NCI-H1694 (cell line): Measurements from ENCODE around the gene TAS2R41.

ENCODE experiments used
- DNase-seq: peaks from one replicate; lab custom pipeline; 2025; lab: John Stamatoyannopoulos, UW

Gene TAS2R41

GRCh38 chr7:143493751-143494150 is 16.1 kb downstream of the TAS2R41 start:
- no peak for DNase-seq

DNA sequence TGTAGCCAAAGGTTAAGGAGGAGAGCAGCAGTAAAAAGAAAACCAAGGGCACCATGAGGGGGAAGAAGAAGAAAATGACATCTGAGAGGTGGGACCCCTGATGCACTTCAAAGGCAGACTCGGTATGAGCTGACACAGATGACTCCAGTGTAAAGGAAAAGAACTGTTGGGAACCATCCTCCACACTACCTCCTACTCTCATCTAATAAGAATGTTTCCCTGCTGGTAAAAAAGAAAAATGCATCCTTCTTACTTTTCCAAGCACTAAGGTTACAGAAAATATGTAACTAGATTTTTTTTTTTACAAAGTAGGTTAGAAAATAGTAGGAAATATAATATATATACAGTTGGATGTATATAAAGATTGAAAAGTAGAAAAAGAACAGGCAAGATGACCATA is 16.9 kb downstream of the TAS2R41 start:
- DNase-seq, result no peak

GRCh38 chr7:143495851-143496250 is 18.2 kb downstream of the TAS2R41 start:
- no peak for DNase-seq

DNA sequence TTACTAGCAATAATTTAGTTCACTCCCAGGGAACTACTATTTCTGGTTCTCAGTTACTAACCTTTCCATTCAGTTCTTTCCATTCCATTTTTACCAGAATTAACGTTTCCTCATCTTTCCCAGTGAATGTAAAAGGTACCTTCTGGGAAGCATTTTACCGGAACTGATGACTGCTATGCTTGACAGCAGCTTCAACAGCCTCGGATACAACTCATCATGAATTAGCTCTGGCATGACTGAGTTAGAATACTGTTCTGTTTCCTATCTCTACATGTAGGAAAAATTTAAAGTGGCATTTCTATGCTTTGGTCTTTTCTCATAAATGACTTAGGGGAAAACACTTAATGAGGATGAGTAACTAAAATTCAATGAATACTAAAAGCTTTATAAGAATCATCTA is 18.6 kb downstream of the TAS2R41 start:
- no peak for DNase-seq

DNA sequence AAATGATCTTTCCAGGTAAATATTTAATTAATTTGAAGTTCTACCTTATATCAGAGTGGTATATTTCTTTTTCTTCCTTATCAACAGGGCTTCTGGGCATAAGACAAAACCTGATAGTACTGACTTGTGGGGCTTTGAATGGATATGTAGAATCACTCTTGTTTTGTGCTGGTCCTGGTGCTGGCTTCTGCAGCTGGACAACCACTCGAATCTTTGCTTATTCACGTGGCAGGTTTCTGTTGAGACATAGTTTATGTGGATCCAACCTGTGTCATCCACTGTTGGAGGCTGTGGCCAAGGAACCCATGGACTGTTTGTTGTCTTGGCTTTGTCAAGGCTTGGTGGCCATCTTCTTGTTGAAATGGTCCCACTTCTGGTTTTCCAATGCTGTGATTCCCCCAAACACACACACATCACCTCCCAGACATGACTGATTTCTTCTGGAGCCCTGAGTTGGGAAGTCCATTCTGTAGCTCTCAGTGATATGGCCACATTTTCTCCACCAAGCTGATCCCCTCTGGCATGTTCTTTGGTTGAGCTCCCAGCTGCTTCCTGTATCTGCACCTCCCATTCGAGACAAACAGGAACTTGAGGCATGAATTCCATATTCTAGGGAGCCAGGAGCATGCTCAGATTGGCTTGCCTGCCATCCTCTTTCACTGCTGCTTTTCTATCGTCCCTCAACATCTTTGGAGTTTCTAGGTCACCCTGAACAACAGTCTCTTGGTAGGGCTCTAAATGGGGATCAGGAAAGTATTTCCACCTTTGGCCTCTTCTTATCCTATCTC is 19.5 kb downstream of the TAS2R41 start:
- DNase-seq, result no peak

DNA sequence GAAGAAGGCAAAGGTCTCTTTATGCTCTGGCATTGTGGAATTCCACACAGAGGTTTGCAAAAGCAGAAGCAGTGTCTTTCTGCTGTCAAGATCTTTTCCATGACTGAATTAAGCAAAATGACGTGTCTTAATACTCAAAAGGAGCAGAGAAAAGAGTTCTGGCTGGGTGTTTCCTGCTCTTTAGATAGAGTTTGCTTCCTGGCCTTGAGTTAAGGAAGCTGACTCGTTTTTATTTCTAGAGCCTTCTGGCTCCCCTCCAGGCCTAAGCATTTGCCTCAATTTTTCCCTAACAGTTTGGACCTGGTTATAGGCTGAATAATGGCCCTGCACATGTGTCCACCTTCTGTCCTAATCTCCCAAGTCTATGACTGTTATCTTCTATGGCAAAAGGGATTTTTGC is 21.6 kb downstream of the TAS2R41 start:
- DNase-seq, result no peak

- DNase-seq, result no peak
Measured at GRCh38 chr7:143499743-143500348, 22.2 kb downstream of the TAS2R41 start.

GRCh38 chr7:143503261-143503660 is 25.6 kb downstream of the TAS2R41 start:
- no peak for DNase-seq

DNA sequence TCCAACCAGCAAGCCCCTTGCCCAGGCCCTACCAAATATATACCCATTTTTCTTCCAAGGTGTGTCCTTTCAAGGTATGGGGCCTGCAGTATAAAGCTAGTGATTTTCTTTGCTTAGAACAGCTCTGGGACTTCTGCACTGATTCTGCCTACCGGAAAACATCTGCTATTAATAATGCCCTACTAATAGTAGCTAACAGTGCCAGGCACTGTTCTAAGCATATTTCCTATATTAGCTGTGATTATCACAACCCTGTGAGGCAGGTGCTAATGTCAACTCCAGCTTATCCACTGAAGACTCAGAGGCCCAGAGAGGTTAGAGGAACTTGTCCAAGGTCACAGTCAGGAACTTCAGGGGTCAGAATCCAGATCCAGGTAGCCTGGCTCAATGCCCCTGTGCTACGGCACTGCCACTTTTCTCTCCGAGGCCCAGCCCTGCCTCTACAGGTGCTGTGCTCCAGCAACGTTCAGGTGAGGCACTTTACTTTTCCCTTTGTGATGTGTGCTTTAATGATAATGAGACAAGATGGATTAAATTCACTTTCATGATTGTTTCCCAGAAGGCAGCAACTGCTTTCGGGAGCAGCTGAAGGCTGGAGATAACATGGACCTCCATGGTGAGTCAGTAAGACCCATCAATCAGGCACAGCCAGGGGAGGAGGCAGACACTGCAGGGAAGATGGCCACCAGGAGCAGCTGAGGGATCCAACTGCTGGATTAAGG is 26.7 kb downstream of the TAS2R41 start:
- DNase-seq, result no peak

- DNase-seq, result no peak
Measured at GRCh38 chr7:143504937-143505297, 27.2 kb downstream of the TAS2R41 start.

- no peak for DNase-seq
Measured at GRCh38 chr7:143505838-143506237, 28.2 kb downstream of the TAS2R41 start.

- DNase-seq, result no peak
Measured at GRCh38 chr7:143507094-143507518, 29.4 kb downstream of the TAS2R41 start.

DNA sequence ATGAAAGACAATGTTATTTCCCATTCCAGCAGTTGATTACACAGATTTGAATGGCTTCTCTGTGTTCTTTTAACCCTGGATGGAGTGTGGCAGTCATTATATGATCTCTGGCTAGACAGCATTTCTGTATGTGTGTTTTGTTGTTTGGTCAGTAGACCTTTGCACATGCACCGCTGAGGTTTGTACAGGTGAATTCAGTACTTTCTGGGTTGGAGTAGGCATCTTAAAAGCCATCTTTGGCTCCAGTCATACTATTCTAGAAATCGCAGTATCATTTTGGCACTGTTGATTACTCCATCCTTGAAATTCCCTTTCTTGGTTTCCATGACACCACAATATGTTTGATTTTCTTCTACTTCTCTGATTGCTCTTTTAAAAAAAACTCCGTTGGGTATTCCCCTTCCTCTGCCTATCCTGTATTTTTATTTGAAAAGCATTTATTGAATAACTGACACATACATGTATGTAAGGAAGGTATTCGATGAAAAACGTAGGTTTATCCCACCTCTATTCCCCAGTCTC is 29.9 kb downstream of the TAS2R41 start:
- DNase-seq, result no peak

DNA sequence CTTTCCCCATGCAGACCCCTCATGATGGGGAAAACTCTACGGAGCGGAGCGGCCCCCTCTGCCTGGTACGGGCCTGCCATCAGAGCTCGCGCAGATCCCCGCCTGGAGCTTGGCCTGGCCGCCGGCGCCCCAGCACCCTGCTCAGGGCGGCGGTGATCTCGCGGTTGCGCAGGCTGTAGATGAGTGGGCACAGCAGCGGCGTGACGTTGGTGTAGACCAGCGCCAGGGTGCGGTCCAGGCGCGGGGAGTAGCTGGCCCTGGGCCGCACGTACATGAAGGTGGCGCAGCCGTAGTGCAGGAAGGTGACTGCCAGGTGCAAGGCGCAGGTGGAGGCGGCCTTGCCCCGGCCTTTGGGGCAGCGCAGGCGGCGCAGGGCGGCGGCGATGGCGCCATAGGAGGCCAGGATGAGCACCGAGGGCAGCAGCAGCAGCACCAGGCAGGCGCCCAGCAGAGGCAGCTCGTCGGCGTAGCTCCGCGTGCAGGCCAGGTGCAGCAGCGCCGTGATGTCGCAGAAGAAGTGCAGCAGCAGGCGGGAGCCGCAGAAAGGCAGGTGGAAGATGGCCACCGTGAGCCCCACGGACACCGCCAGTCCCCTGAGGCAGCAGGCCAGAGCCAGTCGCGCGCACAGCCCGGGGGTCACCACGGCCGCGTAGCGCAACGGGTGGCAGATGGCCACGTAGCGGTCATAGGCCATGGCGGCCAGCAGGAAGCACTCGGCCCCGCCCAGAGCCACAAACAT is 33.4 kb downstream of the TAS2R41 start:
- no peak for DNase-seq

- DNase-seq, result no peak
Measured at GRCh38 chr7:143511593-143512047, 33.9 kb downstream of the TAS2R41 start.

DNA sequence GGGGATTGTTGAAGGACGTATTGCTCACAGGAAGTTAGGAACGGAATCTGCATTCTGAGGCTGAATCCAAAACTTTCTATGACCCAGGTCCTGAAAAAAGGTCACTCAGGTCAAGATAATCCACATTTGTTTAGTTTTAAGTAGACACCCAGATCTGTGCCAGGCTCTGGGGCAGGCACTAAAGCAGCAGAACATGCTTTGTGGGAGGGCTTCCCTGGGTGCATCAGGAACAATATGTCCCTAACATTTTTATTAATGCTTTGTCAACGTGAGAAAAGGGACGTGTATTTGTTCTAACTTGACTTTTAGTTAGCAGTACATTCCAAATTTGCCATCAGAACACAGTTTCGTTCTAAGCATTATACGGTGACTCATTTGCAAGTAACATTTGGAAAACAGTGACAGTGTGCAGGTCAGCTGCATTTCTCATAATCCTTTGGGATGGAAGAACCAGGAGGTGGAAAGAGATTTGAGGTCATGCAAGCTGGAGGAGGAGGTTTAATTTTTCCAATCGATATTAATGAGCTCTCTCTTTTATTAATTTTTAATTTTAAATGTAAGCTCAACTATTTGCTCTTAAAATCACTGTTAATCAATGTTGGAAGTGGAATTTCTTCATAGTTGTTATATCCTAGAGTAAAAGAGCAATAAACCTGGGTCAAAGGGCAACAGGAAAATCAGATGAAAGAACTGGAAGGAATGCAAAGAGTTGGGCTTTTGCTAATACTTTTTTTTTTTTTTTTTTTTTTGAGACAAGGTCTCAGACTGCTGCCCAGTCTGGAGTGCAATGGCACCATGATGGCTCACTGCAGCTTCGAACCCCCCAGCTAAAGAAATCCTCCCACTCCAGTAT is 35.0 kb downstream of the TAS2R41 start:
- DNase-seq, result no peak

DNA sequence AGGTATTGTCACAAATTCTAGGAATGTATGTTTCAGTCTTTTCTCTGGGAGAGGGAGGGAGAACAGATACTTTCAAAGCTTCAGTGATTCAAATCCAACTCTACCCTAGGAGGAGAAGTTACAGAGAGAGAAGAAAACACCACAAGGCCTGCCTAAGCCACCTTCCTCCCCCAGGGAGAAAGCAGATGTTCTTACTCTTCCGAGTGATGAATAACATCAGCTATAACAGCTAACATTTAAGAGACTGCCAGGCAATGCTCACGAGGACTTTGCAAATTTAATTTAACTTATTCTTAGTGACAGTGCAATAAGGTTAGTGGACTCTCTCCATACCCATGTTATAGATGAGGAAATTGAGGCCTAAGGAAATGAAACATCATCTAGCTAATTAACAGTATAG is 36.8 kb downstream of the TAS2R41 start:
- no peak for DNase-seq

GRCh38 chr7:143514995-143515735 is 37.5 kb downstream of the TAS2R41 start:
- DNase-seq, result no peak

DNA sequence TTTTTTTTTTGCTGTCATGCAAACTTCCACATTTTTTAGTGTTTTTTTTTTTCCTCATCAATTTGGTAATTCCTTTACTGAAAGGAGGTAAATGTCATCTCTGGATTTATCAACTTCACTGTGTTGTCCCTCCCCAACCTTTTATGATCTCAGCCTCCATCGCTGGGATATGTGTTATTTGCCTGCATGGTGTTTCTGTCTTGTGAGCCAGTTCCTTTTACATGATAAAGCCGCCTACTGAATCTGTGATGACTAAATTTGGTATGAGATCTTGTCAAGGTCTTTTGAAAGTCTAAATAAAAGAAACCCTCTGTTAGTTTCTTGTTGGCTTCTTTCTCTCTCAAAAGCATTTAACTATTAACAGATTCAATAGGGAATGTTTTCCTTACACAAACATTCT is 39.3 kb downstream of the TAS2R41 start:
- DNase-seq, result no peak

DNA sequence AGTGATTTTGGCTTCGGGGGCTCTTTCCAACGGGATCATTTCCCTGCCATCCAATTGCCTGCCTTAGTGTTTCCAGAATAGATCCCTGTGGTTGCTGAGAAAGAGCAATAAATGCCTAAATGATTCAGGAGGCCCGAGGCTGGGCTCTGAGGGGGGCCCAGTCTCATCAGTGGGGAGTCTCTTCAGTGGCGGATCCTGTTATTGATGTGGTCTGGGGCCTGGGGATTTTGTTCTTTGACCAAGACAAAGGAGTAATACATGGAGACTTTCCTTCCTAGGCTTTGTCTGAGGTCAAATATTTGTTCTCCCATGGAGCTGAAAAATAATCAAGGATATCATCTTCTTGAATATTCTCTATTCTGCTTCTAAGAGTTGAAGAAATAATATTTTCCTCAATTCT is 40.8 kb downstream of the TAS2R41 start:
- DNase-seq, result no peak
